Ishikawa (cell line): Measurements from ENCODE around the gene CLDN3.

ENCODE experiments used
- CEBPB ChIP-seq: IDR thresholded peaks from 2 replicates; pipeline ENCODE4 v1.6.1; 2012
- CREB1 ChIP-seq: IDR thresholded peaks from 2 replicates; pipeline ENCODE4 v1.6.1; 2012; ENCODE audit warnings: low read depth
- EGR1 ChIP-seq: IDR thresholded peaks from 2 replicates; pipeline ENCODE4 v1.6.1; 2012
- EP300 ChIP-seq: IDR thresholded peaks from 2 replicates; pipeline ENCODE4 v1.6.1; 2012; ENCODE audit warnings: borderline replicate concordance
- FOXM1 ChIP-seq: IDR thresholded peaks from 2 replicates; pipeline ENCODE4 v1.6.1; 2012; ENCODE audit warnings: low read depth, borderline replicate concordance
- MAX ChIP-seq: IDR thresholded peaks from 2 replicates; pipeline ENCODE4 v1.6.1; 2012
- NFIC ChIP-seq: IDR thresholded peaks from 2 replicates; pipeline ENCODE4 v1.6.1; 2012
- RAD21 ChIP-seq: IDR thresholded peaks from 2 replicates; pipeline ENCODE4 v1.6.1; 2012; ENCODE audit warnings: low read depth
- REST ChIP-seq: IDR thresholded peaks from 2 replicates; pipeline ENCODE4 v1.6.1; 2012; ENCODE audit warnings: low read depth, mild to moderate bottlenecking
- TAF1 ChIP-seq: IDR thresholded peaks from 2 replicates; pipeline ENCODE4 v1.6.1; 2012; ENCODE audit warnings: low read depth, mild to moderate bottlenecking
- TCF12 ChIP-seq: IDR thresholded peaks from 2 replicates; pipeline ENCODE4 v1.6.1; 2012; ENCODE audit warnings: low read depth
- TEAD4 ChIP-seq: IDR thresholded peaks from 2 replicates; pipeline ENCODE4 v1.6.1; 2012
- USF1 ChIP-seq: IDR thresholded peaks from 2 replicates; pipeline ENCODE4 v1.6.1; 2012
- YY1 ChIP-seq: IDR thresholded peaks from 2 replicates; pipeline ENCODE4 v1.6.1; 2012; ENCODE audit warnings: low read depth
- ZBTB7A ChIP-seq: IDR thresholded peaks from 2 replicates; pipeline ENCODE4 v1.6.1; 2012; ENCODE audit warnings: low read depth

CLDN3 gene

GRCh38 chr7:73801577-73801976 is 31.5 kb upstream of the CLDN3 start:
- TF ChIP-seq NFIC (no peak), ZBTB7A (no peak), TEAD4 (no peak), CREB1 (no peak), YY1 (no peak), RAD21 (no peak), TAF1 (no peak), EGR1 (no peak), MAX (no peak), FOXM1 (no peak), CEBPB (no peak), USF1 (no peak), TCF12 (no peak), REST (no peak)

- no peak for TF ChIP-seq REST
- no peak for TF ChIP-seq RAD21
Observed at GRCh38 chr7:73799282-73800141, 29.4 kb upstream of the CLDN3 start.

- TF ChIP-seq USF1 (no peak), EGR1 (no peak), EP300 (no peak), YY1 (no peak), FOXM1 (no peak), CREB1 (no peak), REST (no peak), TCF12 (no peak), TAF1 (no peak)
Observed at GRCh38 chr7:73789051-73789450, 19.0 kb upstream of the CLDN3 start.

GRCh38 chr7:73786588-73786987 is 16.5 kb upstream of the CLDN3 start:
- TF ChIP-seq NFIC (no peak), CREB1 (no peak)

- TF ChIP-seq CEBPB = no peak
- no peak for TF ChIP-seq USF1
Observed at GRCh38 chr7:73779517-73779916, 9.4 kb upstream of the CLDN3 start.
